ENCODE results near the gene ZNF586.

DNA sequence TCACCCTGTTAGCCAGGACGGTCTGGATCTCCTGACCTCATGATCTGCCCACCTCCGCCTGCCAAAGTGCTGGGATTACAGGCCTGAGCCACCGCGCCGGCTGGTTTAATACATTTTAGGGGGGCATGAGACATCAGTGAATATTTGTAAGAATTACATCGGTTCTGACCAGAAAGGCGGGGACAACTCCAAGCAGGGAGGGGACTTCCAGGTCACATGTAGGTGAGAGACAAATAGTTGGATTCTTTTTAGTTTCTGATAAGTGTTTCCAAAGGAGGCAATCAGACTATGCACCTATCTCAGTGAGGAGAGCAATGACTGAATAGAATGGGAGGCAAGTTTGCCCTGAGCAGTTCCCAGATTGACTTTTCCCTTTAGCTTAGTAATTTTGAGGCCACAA, 48.9 kb downstream of the ZNF586 start:
- no peak for TF ChIP-seq EP300 (IDR thresholded peaks at IDR 0.05; ENCODE audit: borderline replicate concordance in 1 of 2, control insufficient read depth in 1 of 2, low read depth in 2 of 2, low read length in 2 of 2)
- TF ChIP-seq, protein P1, sequence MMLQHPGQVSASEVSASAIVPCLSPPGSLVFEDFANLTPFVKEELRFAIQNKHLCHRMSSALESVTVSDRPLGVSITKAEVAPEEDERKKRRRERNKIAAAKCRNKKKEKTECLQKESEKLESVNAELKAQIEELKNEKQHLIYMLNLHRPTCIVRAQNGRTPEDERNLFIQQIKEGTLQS (IDR thresholded peaks at IDR 0.05; ENCODE audit: borderline replicate concordance, extremely low read depth, low read depth, low read length), result no peak
